GM12878 (cell line): Measurements from ENCODE around the gene FADS3. TPM values are rescaled to one million over a fixed set of nuclear protein-coding genes. Genes with fewer than 3 reads are reported as not detected.

Experiments
- ATAC-seq: fragments of 200-7000 bp; cut with Tn5 transposase; 3 replicates; pipeline ENCODE4 v1.9.1; 2020; ENCODE audit warnings: mild to moderate bottlenecking, moderate library complexity
- BruUV-seq: library from RNA; stranded (reverse); fragments of 400-500 nt; replicated peaks from 2 replicates; lab custom pipeline; 2021; lab: Mats Ljungman, UMichigan
- CTCF ChIA-PET: fragments of 300-600 bp; sonication (Branson Sonifier 250); formaldehyde crosslinking; extraction: SDS; loops from one replicate; lab custom pipeline; 2021; ENCODE audit warnings: inconsistent platforms; lab: Yijun Ruan, JAX
- POLR2A ChIA-PET: fragments of 350-600 bp; formaldehyde crosslinking; extraction: SDS; loops from one replicate; lab custom pipeline; 2021; ENCODE audit warnings: inconsistent platforms; lab: Charles Lee
- RAD21 ChIA-PET: fragments of 300-600 bp; sonication (Branson Sonifier 250); formaldehyde crosslinking; loops from one replicate; lab custom pipeline; 2023; ENCODE audit warnings: antibody characterized with exemption; ENCODE audit not compliant: unreplicated experiment; lab: Charles Lee
- SMC1A ChIA-PET: fragments of 300-600 bp; sonication (Branson Sonifier 250); formaldehyde crosslinking; loops from one replicate; lab custom pipeline; 2023; ENCODE audit not compliant: unreplicated experiment, uncharacterized antibody; lab: Charles Lee
- DNase-seq: peaks from one replicate; pipeline ENCODE4 v3.0.0-alpha.2; 2011; ENCODE audit warnings: low read depth, low spot score
- FAIRE-seq: peaks from 3 replicates; lab custom pipeline; 2011; peaks lifted over from hg19 to GRCh38; lab: Jason Lieb, UNC
- H2AFZ ChIP-seq: 2 replicates; pipeline ENCODE4 v1.6.0; 2011; ENCODE audit warnings: low read depth, low read length, control low read depth; ENCODE audit not compliant: control insufficient read depth
- H3K27ac ChIP-seq: 2 replicates; pipeline ENCODE4 v1.5.1; 2011; ENCODE audit warnings: control low read depth; ENCODE audit not compliant: control insufficient read depth, insufficient read depth
- H3K27me3 ChIP-seq, 2 experiments: replicated peaks in 1 of 2; 2 replicates each; pipeline versions ENCODE4 v1.6.0 to v1.6.1; 2011; ENCODE audit warnings: low read length in 1 of 2; ENCODE audit not compliant: control insufficient read depth in 2 of 2, insufficient read depth in 2 of 2
- H3K36me3 ChIP-seq, 2 experiments: 2 replicates each; pipeline ENCODE4 v1.5.1; 2011; ENCODE audit warnings: low read length in 1 of 2; ENCODE audit not compliant: control insufficient read depth in 2 of 2, insufficient read depth in 2 of 2
- H3K4me1 ChIP-seq: 2 replicates; pipeline ENCODE4 v1.6.1; 2011; ENCODE audit warnings: mild to moderate bottlenecking, low read length, moderate library complexity, mixed read lengths; ENCODE audit not compliant: control insufficient read depth, insufficient read depth
- H3K4me2 ChIP-seq: 2 replicates; pipeline ENCODE4 v1.6.0; 2011; ENCODE audit warnings: control low read depth; ENCODE audit not compliant: control insufficient read depth, insufficient read depth
- H3K4me3 ChIP-seq: fragments of 200-600 bp; sonication (generic); 2 replicates; pipeline ENCODE4 v1.5.1; 2016
- H3K79me2 ChIP-seq: 2 replicates; pipeline ENCODE4 v1.6.0; 2011; ENCODE audit warnings: low read length; ENCODE audit not compliant: control insufficient read depth, insufficient read depth
- H3K9ac ChIP-seq: 2 replicates; pipeline ENCODE4 v1.8.0; 2011; ENCODE audit warnings: low read length, control low read depth, mixed read lengths; ENCODE audit not compliant: control insufficient read depth, insufficient read depth
- H3K9me3 ChIP-seq: replicated peaks from 3 replicates; pipeline ENCODE4 v1.5.1; 2011; ENCODE audit warnings: mild to moderate bottlenecking, low read length; ENCODE audit not compliant: control insufficient read depth, insufficient read depth
- H4K20me1 ChIP-seq: 2 replicates; pipeline ENCODE4 v1.6.0; 2011; ENCODE audit not compliant: control insufficient read depth, insufficient read depth
- HDAC2 ChIP-seq: fragments of 200-600 bp; sonication (generic); IDR thresholded peaks from 2 replicates; pipeline ENCODE4 v1.6.1; 2017
- MLLT1 ChIP-seq: fragments of 450-650 bp; IDR thresholded peaks from 2 replicates; pipeline ENCODE4 v1.6.1; 2016; ENCODE audit warnings: mild to moderate bottlenecking
- NKRF ChIP-seq: fragments of 450-650 bp; conservative IDR thresholded peaks from 2 replicates; pipeline ENCODE4 v1.6.1; 2017; ENCODE audit warnings: mild to moderate bottlenecking, moderate library complexity
- RUNX3 ChIP-seq: IDR thresholded peaks from 2 replicates; pipeline ENCODE4 v1.6.1; 2012; ENCODE audit warnings: low read length, inconsistent platforms
- YBX1 ChIP-seq: fragments of 450-650 bp; IDR thresholded peaks from 2 replicates; pipeline ENCODE4 v1.6.1; 2016; ENCODE audit warnings: antibody characterized with exemption
- WGBS: methylation state at CpG from one replicate; pipeline ENCODE4 v1.1.6; 2016; ENCODE audit warnings: low lambda C conversion rate; ENCODE audit not compliant: insufficient replicate concordance, insufficient coverage; ENCODE audit errors: missing lambda C conversion rate; 5-methylcytosine and 5-hydroxymethylcytosine counted together
- in situ Hi-C: fragments of 300-500 bp; cut with MboI; formaldehyde crosslinking; loops from 9 replicates; pipeline ENCODE4 v1.14.3; 2018; ENCODE audit warnings: mixed read lengths
- intact Hi-C: fragments of 100-400 bp; cut with micrococcal nuclease; formaldehyde crosslinking; loops from one replicate; pipeline ENCODE4 v1.14.2; 2022; ENCODE audit not compliant: unreplicated experiment
- polyA plus RNA-seq, 11 experiments: library from polyadenylated mRNA; depleted of rRNA in 4 of 11; unstranded in 6 of 11; stranded (reverse) in 5 of 11; fragments of >200 nt; fragmentation: Nextera tagmentation in 4 of 11; fragmentation: Illumina TruSeq in 1 of 11; extraction: Ambion mirVana in 4 of 11; extraction: Trizol in 1 of 11; gene quantifications; 1 replicate in 1 of 11; 2 replicates in 10 of 11; pipeline versions ENCODE4 v1.2.1 to v1.2.3, GENCODE V29; 2011 to 2016; ENCODE audit warnings: inconsistent platforms in 2 of 11, missing spikeins in 2 of 11, low read depth in 1 of 11
- total RNA-seq, 4 experiments: library from RNA; depleted of rRNA in 3 of 4; stranded (reverse); fragments of >200 nt in 3 of 4; fragmentation: Illumina TruSeq in 1 of 4; extraction: Trizol in 1 of 4; gene quantifications; 2 replicates each; pipeline versions ENCODE4 v1.2.1 to v1.2.3, GENCODE V29; 2013 to 2021

Gene FADS3
- total and polyA plus RNA-seq, 10 of the 15 experiments (the other 5 are each of a cell fraction or from before 2014, with no cell fraction given): 0.23 to 8.1 (median 4.2) TPM

GRCh38 chr11:61828379-61828628 is 63.0 kb downstream of the FADS3 start:
- Histone ChIP-seq H3K27me3 (no peaks in the 10 kb centered on the region), H4K20me1 (no peaks in the 10 kb centered on the region), H3K79me2 (peaks cover 65% of the 10 kb centered on the region)
- RAD21 ChIA-PET: interaction anchor here (1.0 to 6.9 kb wide), 5 partner anchors 12 to 138 kb away, joined by 3 to 51 read pairs (median 7); partner anchors contain the start of gene FADS1
- intact Hi-C loops: loop anchor here (5.0 kb wide), 1 partner anchor 139 kb away; the partner anchor contains the start of gene FTH1
- no peak for TF ChIP-seq YBX1
- peak; percentile 47; the same call in 1 of the 2 replicates for TF ChIP-seq RUNX3
- peak; percentile 40; the same call in 1 of the 2 replicates for TF ChIP-seq NKRF
- peak; percentile 62 for TF ChIP-seq MLLT1
- no peak for TF ChIP-seq HDAC2
- TF ChIP-seq, all 136 proteins: peak for 3
- Histone ChIP-seq H3K4me1 (peaks cover 20% of the 10 kb centered on the region), H3K9ac (peak overlapping the region; percentile 95), H2AFZ (peak overlapping the region; percentile 61), H3K36me3 (peaks cover 0 to 6% of the 10 kb centered on the region in 2 experiments; a peak in 1 of 4 replicates), H3K9me3 (no peaks in the 10 kb centered on the region), H3K4me2 (peak overlapping the region; percentile 93), H3K4me3 (peak overlapping the region; percentile 100), H3K27ac (peak overlapping the region; percentile 95)
- FAIRE-seq: no peak
- CTCF ChIA-PET: interaction anchor here (0.5 to 9.7 kb wide), 8 partner anchors 8 to 280 kb away, joined by 3 to 75 read pairs (median 4); partner anchors contain the start of gene FADS1
- no peak for DNase-seq
- no peak for ATAC-seq
- in situ Hi-C loops: no loop called here
- no TSS peak for BruUV-seq
- POLR2A ChIA-PET: interaction anchor here (1.2 to 6.9 kb wide), 7 partner anchors 10 to 142 kb away, joined by 3 to 167 read pairs (median 15); partner anchors contain the start of gene FADS1
- SMC1A ChIA-PET: interaction anchor here (0.9 to 6.2 kb wide), 4 partner anchors 12 to 143 kb away, joined by 4 to 67 read pairs (median 13); partner anchors contain the start of gene FADS1
- WGBS: under 1% methylated on average over 16 of the region's 16 CpGs
